Dermis blood vessel endothelial cell (primary cell): Measurements from ENCODE around the gene STX3. TPM values are rescaled to one million over a fixed set of nuclear protein-coding genes. Genes with fewer than 3 reads are reported as not detected.
A peak's percentile ranks its signal among the peaks of the same experiment; 100 is the strongest.
"Not testable (repeated sequence)": the region's sequence is repeated elsewhere in the genome, so short reads cannot be mapped to it uniquely, and the experiment has no call there.

Source experiments
- DNase-seq: peaks from one replicate; pipeline ENCODE4 v3.0.0; 2010
- total RNA-seq: library from RNA; depleted of rRNA; stranded (reverse); fragments of >200 nt; gene quantifications from 2 replicates; pipeline ENCODE4 v1.2.3, GENCODE V29; 2014

Gene STX3
- total RNA-seq, 1 donor from 2014 or later: 143 TPM

- DNase-seq: no peak
These were observed 37.3 kb downstream of the STX3 start for GRCh38 chr11:59792507-59792906.

- no peak for DNase-seq
These were observed 39.2 kb downstream of the STX3 start for GRCh38 chr11:59794417-59794816.

- DNase-seq: no peak
These were observed 45.3 kb downstream of the STX3 start for GRCh38 chr11:59800390-59801025.

- DNase-seq: peak; percentile 46
These were observed 46.1 kb downstream of the STX3 start for GRCh38 chr11:59801160-59801706.

GRCh38 chr11:59801981-59802638, 46.9 kb downstream of the STX3 start:
- peak; percentile 87 for DNase-seq

- peak; percentile 82 for DNase-seq
These were observed 47.5 kb downstream of the STX3 start for GRCh38 chr11:59802639-59803176.

- no peak for DNase-seq
These were observed 48.9 kb downstream of the STX3 start for GRCh38 chr11:59804061-59804460.

GRCh38 chr11:59807047-59807610, 52.0 kb downstream of the STX3 start:
- DNase-seq: peak; percentile 59

GRCh38 chr11:59810189-59810910, 55.2 kb downstream of the STX3 start, which contains the start of gene MRPL16:
MRPL16 (minus strand) TSS chr11:59810778; CDS start chr11:59810658, 120 bp downstream.
- peak; percentile 89 for DNase-seq

GRCh38 chr11:59810911-59811259, 55.7 kb downstream of the STX3 start:
- no peak for DNase-seq

GRCh38 chr11:59812220-59812619, 57.0 kb downstream of the STX3 start:
- no peak for DNase-seq

GRCh38 chr11:59813364-59813763, 58.2 kb downstream of the STX3 start:
- no peak for DNase-seq

GRCh38 chr11:59814021-59814420, 58.8 kb downstream of the STX3 start:
- DNase-seq: no peak

GRCh38 chr11:59815754-59816153, 60.6 kb downstream of the STX3 start:
- DNase-seq: no peak

- DNase-seq: not testable (repeated sequence)
These were observed 61.3 kb downstream of the STX3 start for GRCh38 chr11:59816434-59816833.

- no peak for DNase-seq
These were observed 63.4 kb downstream of the STX3 start for GRCh38 chr11:59818572-59818971.

- DNase-seq: peak; percentile 84
These were observed 67.9 kb downstream of the STX3 start for GRCh38 chr11:59822989-59823566.

GRCh38 chr11:59829358-59829757, 74.2 kb downstream of the STX3 start:
- no peak for DNase-seq

GRCh38 chr11:59833602-59834001, 78.4 kb downstream of the STX3 start:
- no peak for DNase-seq

GRCh38 chr11:59839615-59840014, 84.4 kb downstream of the STX3 start:
- no peak for DNase-seq

GRCh38 chr11:59841514-59841913, 86.3 kb downstream of the STX3 start:
- DNase-seq: no peak

- DNase-seq: no peak
These were observed 87.1 kb downstream of the STX3 start for GRCh38 chr11:59842316-59842715.

GRCh38 chr11:59845399-59845798, 90.2 kb downstream of the STX3 start, which contains the start of gene CBLIF:
CBLIF (minus strand) TSS chr11:59845499; CDS start chr11:59845453, 46 bp downstream.
- no peak for DNase-seq
